GM12801 (cell line): Measurements from ENCODE around the gene PYDC1.

Experiments
- TF ChIP-seq, protein P1 (sequence below): IDR thresholded peaks from one replicate; pipeline ENCODE4 v1.5.1; 2011; ENCODE audit warnings: control low read depth; ENCODE audit not compliant: insufficient read length; ENCODE audit errors: extremely low read depth

PYDC1 gene

DNA sequence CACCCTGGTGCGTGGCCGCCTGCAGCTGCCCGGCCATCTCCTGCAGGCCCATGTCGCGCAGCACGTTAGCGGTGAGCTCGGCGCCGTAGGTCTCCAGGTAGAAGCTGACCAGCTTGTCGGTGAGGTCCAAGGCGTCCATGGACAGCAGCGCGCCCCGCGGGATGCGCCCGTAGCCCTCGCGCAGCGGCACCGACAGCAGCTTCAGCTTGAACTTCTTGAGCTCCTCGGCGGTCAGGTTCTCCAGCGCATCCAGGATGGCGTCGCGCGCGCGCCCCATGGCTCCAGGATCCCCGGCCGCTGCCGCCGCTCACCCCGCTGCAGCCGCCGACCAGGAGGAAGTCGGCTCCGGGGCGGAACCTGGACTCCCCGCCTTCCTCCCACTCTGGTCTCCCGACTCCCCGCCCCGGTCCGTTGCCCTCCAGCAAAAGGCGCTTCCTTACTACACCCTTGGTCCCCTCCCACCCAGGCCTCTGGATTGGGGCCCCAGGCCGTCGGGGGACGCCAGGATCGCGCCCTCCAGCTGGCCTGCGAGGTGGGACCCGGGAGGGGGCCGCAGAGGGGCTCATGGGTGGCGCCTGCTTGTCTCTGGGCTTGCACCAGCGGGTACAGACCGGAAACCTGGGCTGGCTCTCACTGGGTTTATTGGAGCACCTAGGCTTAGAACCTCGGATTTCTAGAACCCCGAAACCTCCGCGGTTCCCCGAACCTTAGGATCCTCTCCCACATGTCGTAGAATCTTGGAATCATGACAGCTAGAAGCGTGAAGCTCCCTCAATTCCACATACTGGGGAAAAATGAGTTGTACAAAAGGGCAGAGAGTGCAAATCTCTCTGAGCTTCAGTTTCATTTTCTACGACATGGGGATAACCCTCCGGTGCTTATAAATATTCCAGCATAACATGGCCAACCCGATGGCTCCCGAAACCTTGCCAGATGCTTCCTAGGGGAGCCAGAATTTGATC, 14.2 kb downstream of the PYDC1 start, which contains the start of gene PYCARD:
Gene PYCARD (minus strand): TSS at position 347 of the 962 bp plus-strand sequence. CDS start 70 bp downstream, at position 277.
- TF ChIP-seq, protein P1, sequence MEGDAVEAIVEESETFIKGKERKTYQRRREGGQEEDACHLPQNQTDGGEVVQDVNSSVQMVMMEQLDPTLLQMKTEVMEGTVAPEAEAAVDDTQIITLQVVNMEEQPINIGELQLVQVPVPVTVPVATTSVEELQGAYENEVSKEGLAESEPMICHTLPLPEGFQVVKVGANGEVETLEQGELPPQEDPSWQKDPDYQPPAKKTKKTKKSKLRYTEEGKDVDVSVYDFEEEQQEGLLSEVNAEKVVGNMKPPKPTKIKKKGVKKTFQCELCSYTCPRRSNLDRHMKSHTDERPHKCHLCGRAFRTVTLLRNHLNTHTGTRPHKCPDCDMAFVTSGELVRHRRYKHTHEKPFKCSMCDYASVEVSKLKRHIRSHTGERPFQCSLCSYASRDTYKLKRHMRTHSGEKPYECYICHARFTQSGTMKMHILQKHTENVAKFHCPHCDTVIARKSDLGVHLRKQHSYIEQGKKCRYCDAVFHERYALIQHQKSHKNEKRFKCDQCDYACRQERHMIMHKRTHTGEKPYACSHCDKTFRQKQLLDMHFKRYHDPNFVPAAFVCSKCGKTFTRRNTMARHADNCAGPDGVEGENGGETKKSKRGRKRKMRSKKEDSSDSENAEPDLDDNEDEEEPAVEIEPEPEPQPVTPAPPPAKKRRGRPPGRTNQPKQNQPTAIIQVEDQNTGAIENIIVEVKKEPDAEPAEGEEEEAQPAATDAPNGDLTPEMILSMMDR, result no peak

DNA sequence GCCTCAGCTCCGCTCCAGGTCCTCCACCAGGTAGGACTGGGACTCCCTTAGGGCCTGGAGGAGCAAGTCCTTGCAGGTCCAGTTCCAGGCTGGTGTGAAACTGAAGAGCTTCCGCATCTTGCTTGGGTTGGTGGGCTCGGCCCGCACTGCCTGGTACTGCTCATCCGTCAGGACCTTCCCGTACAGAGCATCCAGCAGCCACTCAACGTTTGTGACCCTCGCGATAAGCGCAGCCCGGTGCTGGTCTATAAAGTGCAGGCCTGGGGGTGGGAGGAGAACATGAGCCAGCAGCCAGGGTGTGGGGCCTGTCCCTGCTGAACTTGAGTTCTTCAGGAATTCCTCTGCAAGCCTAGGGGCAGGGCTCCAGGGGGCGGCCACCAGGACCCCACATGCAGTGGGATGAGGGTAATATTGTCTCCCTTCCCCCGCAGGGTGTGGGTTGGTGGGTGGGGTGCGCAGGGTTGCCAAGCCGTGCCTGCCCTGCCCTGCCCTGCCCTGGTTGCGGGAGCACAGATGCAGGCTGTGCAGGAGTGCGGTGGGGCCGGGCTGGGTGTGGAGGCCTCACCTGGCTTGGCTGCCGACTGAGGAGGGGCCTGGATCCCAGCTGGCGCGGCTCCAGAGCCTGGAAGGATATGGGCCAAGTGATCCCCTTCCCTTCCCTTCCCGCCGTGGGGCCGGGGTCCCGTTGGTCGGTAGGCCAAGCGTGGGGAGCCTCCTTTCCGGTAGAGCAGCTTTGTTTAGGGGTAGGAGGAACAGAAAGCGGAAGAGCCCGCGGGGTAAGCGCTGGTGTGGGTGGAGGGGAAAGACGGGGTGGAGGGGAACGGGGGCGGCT, 15.1 kb downstream of the PYDC1 start:
- TF ChIP-seq, protein P1, result no peak

DNA sequence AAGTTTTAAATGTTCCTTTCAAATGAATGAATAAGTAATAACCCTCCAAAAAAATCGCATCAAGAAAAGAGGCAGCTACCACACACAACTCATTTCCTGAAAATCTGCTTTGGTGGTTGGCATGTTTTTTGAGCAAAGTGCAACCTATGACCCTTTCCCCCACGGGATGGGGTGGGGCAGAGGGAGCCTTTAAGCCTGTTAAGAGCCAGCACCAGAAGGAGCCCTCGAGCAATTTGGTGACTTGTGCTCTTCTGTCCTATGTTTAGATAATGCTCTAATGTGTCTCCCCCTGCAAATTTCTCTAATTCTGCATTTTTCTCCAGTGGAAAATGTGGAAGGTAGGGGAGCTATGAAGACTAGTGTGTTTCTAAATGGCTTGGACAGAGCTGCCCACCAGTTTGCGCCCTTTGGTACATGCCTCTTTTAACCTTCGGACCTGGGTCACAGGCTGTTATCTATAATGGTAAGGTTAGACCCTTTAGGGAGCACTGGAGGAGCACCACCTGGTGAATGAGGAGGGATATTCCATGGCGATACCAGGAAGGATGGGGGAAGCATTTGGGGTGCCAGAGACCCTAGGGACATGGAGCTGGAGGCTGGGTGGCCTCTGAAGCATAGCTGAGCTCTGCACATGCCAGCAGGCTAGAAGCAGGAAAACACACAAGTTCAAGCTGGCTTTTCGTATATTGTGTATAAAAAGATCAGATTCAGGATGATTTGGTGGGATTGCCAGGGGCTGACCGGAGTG, 15.9 kb downstream of the PYDC1 start:
- TF ChIP-seq, protein P1, result no peak

DNA sequence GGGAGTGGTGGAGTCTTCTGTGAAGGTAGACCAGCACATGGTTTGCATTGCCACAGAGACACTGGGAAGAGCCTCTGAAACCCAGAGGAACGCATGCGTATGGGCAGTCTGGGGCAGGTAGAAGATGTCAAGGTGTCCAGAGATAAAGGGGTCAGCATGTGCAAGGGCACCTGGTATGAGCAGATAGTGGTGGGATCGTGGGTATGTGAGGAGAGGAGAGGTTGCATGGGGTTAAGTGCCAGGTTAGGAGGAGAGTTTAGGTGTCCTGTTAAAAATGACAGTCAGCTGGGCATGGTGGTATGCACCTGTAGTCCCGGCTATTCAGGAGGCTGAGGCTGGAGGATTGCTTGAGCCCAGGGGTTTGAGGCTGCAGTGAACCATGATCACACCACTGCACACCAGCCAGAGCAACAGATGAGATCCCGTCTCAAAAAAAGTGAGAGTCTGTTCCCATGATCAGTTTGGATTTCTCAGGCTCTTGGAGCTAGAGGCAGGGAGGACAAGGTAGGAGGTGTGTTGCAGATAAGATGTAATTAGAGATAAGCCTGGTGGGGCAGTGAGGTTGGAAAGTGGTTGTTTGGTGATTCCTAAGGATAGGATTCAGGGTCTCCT, 17.4 kb downstream of the PYDC1 start:
- TF ChIP-seq, protein P1, result no peak

DNA sequence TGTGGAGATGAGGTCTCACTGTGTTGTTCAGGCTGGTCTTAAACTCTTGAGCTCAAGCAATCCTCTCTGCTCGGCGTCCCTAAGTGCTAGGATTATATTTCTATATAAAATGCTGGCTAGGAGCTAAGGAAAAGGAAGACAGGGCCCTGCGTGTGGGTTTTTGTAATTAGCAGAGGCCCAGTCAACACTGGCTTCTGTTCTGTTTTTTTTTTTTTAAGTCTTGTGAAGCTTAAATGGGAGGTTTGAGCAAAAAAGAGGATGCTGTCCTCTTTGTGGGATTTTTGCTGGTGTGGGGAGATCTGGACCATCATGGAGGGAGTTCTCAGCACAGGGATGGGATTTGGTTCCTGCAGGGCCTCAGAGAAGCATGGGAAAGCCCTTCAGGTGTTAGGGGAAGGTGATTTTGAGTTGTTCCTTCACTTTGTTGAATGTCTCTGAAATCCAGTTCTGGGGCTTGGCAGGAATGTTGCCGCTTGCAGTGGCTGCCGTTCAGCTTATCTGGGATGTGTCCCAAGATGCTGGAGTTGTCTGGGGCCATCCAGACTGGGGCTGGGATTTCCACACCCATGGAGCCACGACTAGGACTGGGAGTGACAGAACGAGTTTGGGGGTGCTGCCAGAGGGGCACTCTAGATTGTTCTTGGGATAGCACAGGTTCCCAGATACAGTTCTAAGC, 18.6 kb downstream of the PYDC1 start:
- TF ChIP-seq, protein P1, result no peak

DNA sequence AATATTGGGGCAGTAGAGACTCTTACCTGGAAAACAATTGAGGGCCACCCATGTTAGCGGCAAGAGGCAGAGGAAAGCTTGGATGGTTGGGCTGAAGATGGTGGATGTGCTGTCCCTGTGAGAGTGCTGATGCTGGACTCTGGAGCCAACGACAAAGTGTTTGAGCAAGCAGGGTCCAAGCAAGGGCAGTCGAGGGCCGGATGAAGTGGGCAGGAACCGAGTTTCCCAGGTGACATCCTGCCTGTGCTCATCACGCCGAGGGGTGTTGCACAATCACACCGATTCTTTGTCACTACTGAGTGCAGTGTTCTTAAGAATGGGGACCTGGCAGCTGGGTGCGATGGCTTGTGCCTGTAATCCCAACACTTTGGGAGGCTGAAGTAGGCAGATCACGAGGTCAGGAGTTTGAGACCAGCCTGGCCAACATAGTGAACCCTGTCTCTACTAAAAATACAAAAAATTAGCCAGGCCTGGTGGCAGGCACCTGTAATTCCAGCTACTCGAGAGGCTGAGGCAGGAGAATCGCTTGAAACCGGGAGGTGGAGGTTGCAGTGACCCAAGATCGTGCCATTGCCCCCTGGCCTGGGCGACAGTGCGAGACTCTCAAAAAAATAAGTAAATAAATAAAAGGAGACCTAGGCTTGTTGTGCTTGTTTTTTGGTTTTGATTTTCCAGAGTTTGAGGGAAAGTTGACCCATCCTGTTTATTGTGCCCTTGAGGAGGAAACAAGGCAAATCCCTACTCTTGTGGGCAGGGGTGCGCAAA, 20.4 kb downstream of the PYDC1 start:
- TF ChIP-seq, protein P1, result no peak
